H1 (cell line): Measurements from ENCODE around the gene NPC2. TPM values are rescaled to one million over a fixed set of nuclear protein-coding genes. Genes with fewer than 3 reads are reported as not detected.

Source experiments
- BCL11A ChIP-seq, 2 experiments: IDR thresholded peaks; one replicate each; pipeline ENCODE4 v1.6.1; 2011; ENCODE audit warnings: low read depth in 2 of 2, low read length in 2 of 2, mild to moderate bottlenecking in 2 of 2
- KDM1A ChIP-seq: fragments of 200-600, 300-600 bp; sonication (generic); IDR thresholded peaks from 2 replicates; pipeline ENCODE4 v1.7.1; 2016; ENCODE audit warnings: mild to moderate bottlenecking, low read length, borderline replicate concordance
- KDM4A ChIP-seq: IDR thresholded peaks from one replicate; pipeline ENCODE4 v1.7.1; 2012; ENCODE audit warnings: low read depth, mild to moderate bottlenecking, moderate library complexity, low read length, inconsistent platforms; ENCODE audit not compliant: severe bottlenecking
- RFX5 ChIP-seq: IDR thresholded peaks from 2 replicates; pipeline ENCODE4 v1.6.1; 2011; ENCODE audit warnings: low read depth, low read length, improper control_type of control experiment, borderline replicate concordance
- SUZ12 ChIP-seq: fragments of 200-600 bp; sonication (generic); IDR thresholded peaks from 2 replicates; pipeline ENCODE4 v1.6.1; 2012; ENCODE audit warnings: mild to moderate bottlenecking, inconsistent platforms, low read length, moderate library complexity, mixed read lengths
- TAF7 ChIP-seq: optimal IDR thresholded peaks from 2 replicates; pipeline ENCODE3; 2011; ENCODE audit warnings: low read depth, mild to moderate bottlenecking, inconsistent platforms, low read length, moderate library complexity, borderline replicate concordance
- YY1 ChIP-seq: IDR thresholded peaks from 2 replicates; pipeline ENCODE4 v1.6.1; 2011; ENCODE audit warnings: low read depth, mild to moderate bottlenecking, low read length
- ZNF274 ChIP-seq: IDR thresholded peaks from 2 replicates; pipeline ENCODE4 v1.7.0; 2012; ENCODE audit warnings: low read length, borderline replicate concordance; ENCODE audit errors: extremely low read depth
- polyA plus RNA-seq, 7 experiments: library from polyadenylated mRNA; depleted of rRNA in 3 of 7; stranded (reverse) in 5 of 7; unstranded in 2 of 7; fragments of >200 nt in 5 of 7; fragments of 200-250 nt in 2 of 7; gene quantifications; 1 replicate in 5 of 7; 2 replicates in 1 of 7; 4 replicates in 1 of 7; pipeline versions ENCODE4 v1.2.1 to v1.2.3, GENCODE V29; 2011 to 2013; ENCODE audit warnings: missing spikeins in 2 of 7, mixed read lengths in 2 of 7
- total RNA-seq: library from RNA; stranded (reverse); fragmentation: NEBNext Ultra II Directional; extraction: Animal tissue kit (Norgen Biotek cat#: 25700); gene quantifications from 2 replicates; pipeline ENCODE4 v1.2.1, GENCODE V29; 2021

NPC2 gene
- total and polyA plus RNA-seq, 2 of the 8 experiments (the other 6 are each of a cell fraction or from before 2014, with no cell fraction given): 178 to 258 TPM

- TF ChIP-seq KDM4A: no peak
- TF ChIP-seq TAF7: no peak
- TF ChIP-seq RFX5: no peak
- no peak for TF ChIP-seq BCL11A (IDR thresholded peaks at IDR 0.05; ENCODE audit: low read depth in 2 of 2, low read length in 2 of 2)
- no peak for TF ChIP-seq KDM1A
- TF ChIP-seq SUZ12: no peak
- no peak for TF ChIP-seq YY1
- no peak for TF ChIP-seq ZNF274
- TF ChIP-seq, all 59 proteins: peak for 0
These were observed 17.3 kb upstream of the NPC2 start (continued) for GRCh38 chr14:74510223-74510931.
